Neural crest cell (in vitro differentiated cells): Measurements from ENCODE around the gene HTD2. TPM values are rescaled to one million over a fixed set of nuclear protein-coding genes. Genes with fewer than 3 reads are reported as not detected.
"Not testable (repeated sequence)": the region's sequence is repeated elsewhere in the genome, so short reads cannot be mapped to it uniquely, and the experiment has no call there.

Source experiments
- DNase-seq: peaks from one replicate; pipeline ENCODE4 v3.0.0; 2021; ENCODE audit warnings: low read depth, mixed read lengths, low spot score
- H3K27ac Mint-ChIP-seq: one replicate; pipeline ENCODE4 v1.8.0; 2021; ENCODE audit warnings: mild to moderate bottlenecking, mixed read lengths; ENCODE audit not compliant: unreplicated experiment
- H3K27me3 Mint-ChIP-seq: 2 replicates; pipeline ENCODE4 v1.8.0; 2021; ENCODE audit warnings: low read depth, mild to moderate bottlenecking, mixed read lengths
- H3K36me3 Mint-ChIP-seq: 2 replicates; pipeline ENCODE4 v1.8.0; 2021; ENCODE audit warnings: low read depth, mild to moderate bottlenecking, mixed read lengths
- H3K4me1 Mint-ChIP-seq: 2 replicates; pipeline ENCODE4 v1.8.0; 2021; ENCODE audit warnings: mixed read lengths
- H3K4me3 Mint-ChIP-seq: one replicate; pipeline ENCODE4 v1.8.0; 2021; ENCODE audit warnings: mild to moderate bottlenecking, mixed read lengths
- H3K9me3 Mint-ChIP-seq: 2 replicates; pipeline ENCODE4 v1.8.0; 2021; ENCODE audit warnings: mixed read lengths
- total RNA-seq: library from RNA; stranded (reverse); gene quantifications from 2 replicates; pipeline ENCODE4 v1.2.1, GENCODE V29; 2021
- TF ChIP-seq, protein P1 (sequence below): fragments of 200-600 bp; sonication (generic); conservative IDR thresholded peaks from 2 replicates; pipeline ENCODE4 v1.5.0; 2021; ENCODE audit warnings: antibody characterized with exemption, mild to moderate bottlenecking

The HTD2 gene
- total RNA-seq, 1 donor from 2014 or later = 11.3 TPM

- Mint-ChIP-seq H3K27me3 (no peaks in the 10 kb centered on the region), H3K4me3 (no peak overlapping the region), H3K4me1 (no peaks in the 10 kb centered on the region), H3K9me3 (peaks cover 4% of the 10 kb centered on the region), H3K27ac (no peak overlapping the region), H3K36me3 (peaks cover 36% of the 10 kb centered on the region)
- TF ChIP-seq, protein P1, sequence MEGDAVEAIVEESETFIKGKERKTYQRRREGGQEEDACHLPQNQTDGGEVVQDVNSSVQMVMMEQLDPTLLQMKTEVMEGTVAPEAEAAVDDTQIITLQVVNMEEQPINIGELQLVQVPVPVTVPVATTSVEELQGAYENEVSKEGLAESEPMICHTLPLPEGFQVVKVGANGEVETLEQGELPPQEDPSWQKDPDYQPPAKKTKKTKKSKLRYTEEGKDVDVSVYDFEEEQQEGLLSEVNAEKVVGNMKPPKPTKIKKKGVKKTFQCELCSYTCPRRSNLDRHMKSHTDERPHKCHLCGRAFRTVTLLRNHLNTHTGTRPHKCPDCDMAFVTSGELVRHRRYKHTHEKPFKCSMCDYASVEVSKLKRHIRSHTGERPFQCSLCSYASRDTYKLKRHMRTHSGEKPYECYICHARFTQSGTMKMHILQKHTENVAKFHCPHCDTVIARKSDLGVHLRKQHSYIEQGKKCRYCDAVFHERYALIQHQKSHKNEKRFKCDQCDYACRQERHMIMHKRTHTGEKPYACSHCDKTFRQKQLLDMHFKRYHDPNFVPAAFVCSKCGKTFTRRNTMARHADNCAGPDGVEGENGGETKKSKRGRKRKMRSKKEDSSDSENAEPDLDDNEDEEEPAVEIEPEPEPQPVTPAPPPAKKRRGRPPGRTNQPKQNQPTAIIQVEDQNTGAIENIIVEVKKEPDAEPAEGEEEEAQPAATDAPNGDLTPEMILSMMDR = no peak
- no peak for DNase-seq
These were observed 32.2 kb upstream of the HTD2 start for GRCh38 chr3:58274027-58274614.

DNA sequence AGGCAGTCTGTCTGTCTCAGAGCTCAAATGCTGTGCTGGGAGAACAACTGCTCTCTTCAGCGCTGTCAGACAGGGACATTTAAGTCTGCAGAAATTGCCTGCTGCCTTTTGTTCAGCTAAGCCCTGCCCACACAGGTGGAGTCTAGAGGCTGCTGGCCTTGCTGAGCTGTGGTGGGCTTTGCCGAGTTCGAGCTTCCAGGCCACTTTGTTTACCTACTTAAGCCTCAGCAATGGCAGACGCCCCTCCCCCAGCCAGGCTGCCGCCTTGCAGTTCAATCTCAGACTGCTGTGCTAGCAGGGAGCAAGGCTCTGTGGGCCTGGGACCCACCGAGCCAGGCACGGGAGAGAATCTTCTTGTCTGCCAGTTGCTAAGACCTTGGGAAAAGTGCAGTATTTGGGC, 25.3 kb upstream of the HTD2 start:
- TF ChIP-seq, protein P1 = no peak
- peaks cover 33% of the 10 kb centered on the region for H3K36me3 Mint-ChIP-seq
- H3K27me3 Mint-ChIP-seq = no peaks in the 10 kb centered on the region
- H3K4me1 Mint-ChIP-seq = no peaks in the 10 kb centered on the region
- DNase-seq = no peak
- H3K4me3 Mint-ChIP-seq = no peak overlapping the region
- no peak overlapping the region for H3K27ac Mint-ChIP-seq
- peaks cover 4% of the 10 kb centered on the region for H3K9me3 Mint-ChIP-seq

DNA sequence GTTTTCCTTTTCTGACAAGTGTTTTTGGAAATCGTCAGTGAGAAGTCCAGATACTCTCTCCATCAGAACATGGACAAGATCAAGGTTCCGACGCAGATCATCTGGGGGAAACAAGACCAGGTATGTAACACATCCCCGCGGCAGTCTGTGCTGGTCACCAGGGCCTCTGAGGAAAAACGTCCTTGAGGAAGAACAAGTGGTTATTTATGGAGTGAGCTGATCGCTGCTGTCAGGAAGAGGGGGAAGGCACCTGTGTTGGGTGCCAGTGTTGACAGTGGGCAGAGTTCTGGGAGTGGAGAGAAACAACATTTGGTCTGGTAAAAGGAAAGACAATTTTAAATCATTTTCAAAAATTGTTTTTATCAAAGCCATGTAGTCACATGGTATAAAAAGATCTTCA, 21.0 kb upstream of the HTD2 start:
- DNase-seq = no peak
- Mint-ChIP-seq H3K9me3 (peaks cover 4% of the 10 kb centered on the region), H3K4me3 (no peak overlapping the region), H3K27me3 (no peaks in the 10 kb centered on the region), H3K36me3 (peaks cover 14% of the 10 kb centered on the region), H3K27ac (no peak overlapping the region), H3K4me1 (no peaks in the 10 kb centered on the region)
- TF ChIP-seq, protein P1 = no peak

GRCh38 chr3:58287354-58287753, 19.0 kb upstream of the HTD2 start:
- no peak overlapping the region for H3K4me3 Mint-ChIP-seq
- no peaks in the 10 kb centered on the region for H3K4me1 Mint-ChIP-seq
- TF ChIP-seq, protein P1 = no peak
- H3K27ac Mint-ChIP-seq = no peak overlapping the region
- H3K9me3 Mint-ChIP-seq = peaks cover 4% of the 10 kb centered on the region
- no peaks in the 10 kb centered on the region for H3K27me3 Mint-ChIP-seq
- peaks cover 17% of the 10 kb centered on the region for H3K36me3 Mint-ChIP-seq
- DNase-seq = no peak

- Mint-ChIP-seq H3K27ac (no peak overlapping the region), H3K4me1 (no peaks in the 10 kb centered on the region), H3K4me3 (no peak overlapping the region), H3K9me3 (peaks cover 4% of the 10 kb centered on the region), H3K27me3 (no peaks in the 10 kb centered on the region), H3K36me3 (peaks cover 17% of the 10 kb centered on the region)
- TF ChIP-seq, protein P1 = peak; percentile 13
- no peak for DNase-seq
These were observed 18.1 kb upstream of the HTD2 start for GRCh38 chr3:58288011-58288728.

GRCh38 chr3:58288964-58289613, 17.2 kb upstream of the HTD2 start:
- H3K27ac Mint-ChIP-seq, H3K27me3 Mint-ChIP-seq, H3K4me1 Mint-ChIP-seq, DNase-seq, H3K4me3 Mint-ChIP-seq, H3K9me3 Mint-ChIP-seq: not testable (repeated sequence)
- peaks cover 17% of the 10 kb centered on the region for H3K36me3 Mint-ChIP-seq

- not testable (repeated sequence) for H3K27ac Mint-ChIP-seq, H3K4me1 Mint-ChIP-seq, H3K9me3 Mint-ChIP-seq, DNase-seq, H3K4me3 Mint-ChIP-seq, H3K27me3 Mint-ChIP-seq
- peaks cover 17% of the 10 kb centered on the region for H3K36me3 Mint-ChIP-seq
These were observed 15.9 kb upstream of the HTD2 start for GRCh38 chr3:58290446-58290845.
